MCF 10A (cell line): ENCODE results near the gene PRRX1. TPM values are rescaled to one million over a fixed set of nuclear protein-coding genes. Genes with fewer than 3 reads are reported as not detected.

Source experiments
- BruUV-seq: library from RNA; stranded (reverse); fragments of 400-500 nt; replicated peaks from 2 replicates; lab custom pipeline; 2021; lab: Mats Ljungman, UMichigan
- CTCF ChIA-PET: fragments of 300-600 bp; sonication (Branson Sonifier 250); formaldehyde crosslinking; extraction: SDS; loops from one replicate; lab custom pipeline; 2021; ENCODE audit warnings: antibody characterized with exemption, inconsistent platforms; lab: Yijun Ruan, JAX
- POLR2A ChIA-PET: fragments of 300-600, 350-650 bp; sonication (Branson Sonifier 250); formaldehyde crosslinking; extraction: SDS; loops from one replicate; lab custom pipeline; 2020; ENCODE audit warnings: antibody characterized with exemption, inconsistent platforms; lab: Yijun Ruan, JAX
- DNase-seq: peaks from one replicate; pipeline ENCODE4 v3.0.0-alpha.2; 2018; ENCODE audit not compliant: unreplicated experiment
- H3K27ac Mint-ChIP-seq: one replicate; pipeline ENCODE4 v1.8.0; 2022; ENCODE audit warnings: mild to moderate bottlenecking, low read depth, mixed read lengths; ENCODE audit not compliant: unreplicated experiment
- H3K27me3 Mint-ChIP-seq: one replicate; pipeline ENCODE4 v1.8.0; 2022; ENCODE audit warnings: mixed read lengths; ENCODE audit not compliant: insufficient read depth, unreplicated experiment
- H3K36me3 Mint-ChIP-seq: one replicate; pipeline ENCODE4 v1.8.0; 2022; ENCODE audit warnings: mild to moderate bottlenecking, moderate library complexity, mixed read lengths; ENCODE audit not compliant: insufficient read depth, unreplicated experiment
- H3K4me1 Mint-ChIP-seq: one replicate; pipeline ENCODE4 v1.8.0; 2022; ENCODE audit warnings: mixed read lengths; ENCODE audit not compliant: insufficient read depth, unreplicated experiment
- H3K4me3 Mint-ChIP-seq: one replicate; pipeline ENCODE4 v1.8.0; 2022; ENCODE audit warnings: mild to moderate bottlenecking, moderate library complexity, mixed read lengths; ENCODE audit not compliant: unreplicated experiment
- H3K9me3 Mint-ChIP-seq: one replicate; pipeline ENCODE4 v1.8.0; 2022; ENCODE audit warnings: mixed read lengths; ENCODE audit not compliant: unreplicated experiment
- intact Hi-C: fragments of 100-400 bp; cut with micrococcal nuclease; formaldehyde crosslinking; loops from 2 replicates; pipeline ENCODE4 v1.14.1; 2022
- total RNA-seq: library from RNA; stranded (reverse); gene quantifications from 2 replicates; pipeline ENCODE4 v1.2.3, GENCODE V29; 2022
- TF ChIP-seq, protein P1 (sequence below): fragments of 200-600 bp; IDR thresholded peaks from one replicate; pipeline ENCODE4 v1.8.0; 2022; ENCODE audit warnings: antibody characterized with exemption, mild to moderate bottlenecking; ENCODE audit not compliant: unreplicated experiment

Gene PRRX1
- total RNA-seq, 1 experiment from 2014 or later, result not detected

DNA sequence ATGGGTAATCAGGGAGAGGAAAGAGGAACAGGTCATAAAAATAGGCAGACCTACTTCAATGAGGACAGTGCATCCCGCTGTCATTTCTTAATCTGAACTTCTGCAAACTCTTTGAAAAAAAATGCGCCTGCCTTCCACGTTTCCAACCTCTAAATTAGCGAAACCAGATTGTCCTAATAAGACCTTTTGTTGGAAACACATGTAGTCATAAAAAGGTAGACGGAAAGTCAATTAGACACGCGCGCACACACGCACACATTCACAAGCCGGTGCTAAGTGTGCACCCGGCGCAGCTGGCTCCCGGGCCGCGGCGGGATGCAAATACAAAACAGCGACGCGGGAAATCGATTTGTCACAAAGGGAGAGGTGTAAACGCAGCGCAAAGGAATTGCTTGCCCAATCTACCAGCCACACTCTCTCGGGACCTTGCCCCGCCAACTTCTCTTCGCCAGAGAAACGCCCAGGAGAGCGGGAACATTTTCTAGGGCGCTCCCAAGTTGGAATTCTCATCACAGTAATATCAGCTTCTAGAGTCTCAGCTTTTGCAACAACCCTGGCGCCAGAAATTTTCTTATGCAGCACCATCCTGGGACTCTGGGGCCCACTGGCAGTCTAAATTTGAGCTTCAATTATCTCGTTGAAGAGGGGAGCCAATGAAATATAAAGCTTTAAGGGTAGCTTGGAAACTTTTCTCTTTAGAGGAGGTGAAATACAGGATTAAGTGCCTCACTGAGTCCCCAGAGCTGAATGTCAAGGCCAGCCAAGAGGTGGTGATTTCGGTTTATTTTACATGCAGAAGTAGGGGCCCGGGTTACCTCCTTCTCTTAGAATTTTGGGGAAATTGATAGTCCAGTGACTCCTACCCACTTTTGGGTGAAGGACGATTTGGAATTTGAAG is 4.5 kb downstream of the PRRX1 start:
- BruUV-seq, result no TSS peak
- Mint-ChIP-seq H3K9me3 (no peaks in the 10 kb centered on the region), H3K4me1 (peaks cover 4% of the 10 kb centered on the region), H3K27ac (no peak overlapping the region), H3K4me3 (no peak overlapping the region), H3K27me3 (peaks cover 14% of the 10 kb centered on the region), H3K36me3 (no peaks in the 10 kb centered on the region)
- TF ChIP-seq, protein P1, sequence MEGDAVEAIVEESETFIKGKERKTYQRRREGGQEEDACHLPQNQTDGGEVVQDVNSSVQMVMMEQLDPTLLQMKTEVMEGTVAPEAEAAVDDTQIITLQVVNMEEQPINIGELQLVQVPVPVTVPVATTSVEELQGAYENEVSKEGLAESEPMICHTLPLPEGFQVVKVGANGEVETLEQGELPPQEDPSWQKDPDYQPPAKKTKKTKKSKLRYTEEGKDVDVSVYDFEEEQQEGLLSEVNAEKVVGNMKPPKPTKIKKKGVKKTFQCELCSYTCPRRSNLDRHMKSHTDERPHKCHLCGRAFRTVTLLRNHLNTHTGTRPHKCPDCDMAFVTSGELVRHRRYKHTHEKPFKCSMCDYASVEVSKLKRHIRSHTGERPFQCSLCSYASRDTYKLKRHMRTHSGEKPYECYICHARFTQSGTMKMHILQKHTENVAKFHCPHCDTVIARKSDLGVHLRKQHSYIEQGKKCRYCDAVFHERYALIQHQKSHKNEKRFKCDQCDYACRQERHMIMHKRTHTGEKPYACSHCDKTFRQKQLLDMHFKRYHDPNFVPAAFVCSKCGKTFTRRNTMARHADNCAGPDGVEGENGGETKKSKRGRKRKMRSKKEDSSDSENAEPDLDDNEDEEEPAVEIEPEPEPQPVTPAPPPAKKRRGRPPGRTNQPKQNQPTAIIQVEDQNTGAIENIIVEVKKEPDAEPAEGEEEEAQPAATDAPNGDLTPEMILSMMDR, result no peak
- ChIA-PET POLR2A (no interaction called here), CTCF (no interaction called here)
- DNase-seq, result no peak
- intact Hi-C loops, result no loop called here

DNA sequence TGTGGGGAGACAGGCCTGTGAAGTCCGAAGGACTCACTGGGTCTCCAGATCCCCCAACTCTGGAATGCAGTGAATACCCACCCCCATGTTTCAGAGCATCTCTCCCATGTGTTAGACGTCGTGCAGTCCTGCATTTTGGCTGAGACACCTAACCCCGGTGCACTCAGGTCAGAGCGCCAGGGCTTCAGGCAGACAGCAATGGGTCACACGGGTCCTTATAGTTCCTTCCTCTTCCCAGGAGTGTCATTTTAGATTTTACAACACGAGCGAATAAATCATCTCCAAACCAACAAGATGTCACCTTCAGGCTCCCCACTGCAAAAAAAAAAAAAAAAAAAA is 5.1 kb downstream of the PRRX1 start:
- POLR2A ChIA-PET, result no interaction called here
- Mint-ChIP-seq H3K4me3 (no peak overlapping the region), H3K27ac (no peak overlapping the region), H3K36me3 (no peaks in the 10 kb centered on the region), H3K27me3 (peaks cover 8% of the 10 kb centered on the region), H3K4me1 (no peaks in the 10 kb centered on the region), H3K9me3 (no peaks in the 10 kb centered on the region)
- intact Hi-C loops, result no loop called here
- CTCF ChIA-PET, result no interaction called here
- no peak for DNase-seq
- no TSS peak for BruUV-seq
- TF ChIP-seq, protein P1, result no peak

DNA sequence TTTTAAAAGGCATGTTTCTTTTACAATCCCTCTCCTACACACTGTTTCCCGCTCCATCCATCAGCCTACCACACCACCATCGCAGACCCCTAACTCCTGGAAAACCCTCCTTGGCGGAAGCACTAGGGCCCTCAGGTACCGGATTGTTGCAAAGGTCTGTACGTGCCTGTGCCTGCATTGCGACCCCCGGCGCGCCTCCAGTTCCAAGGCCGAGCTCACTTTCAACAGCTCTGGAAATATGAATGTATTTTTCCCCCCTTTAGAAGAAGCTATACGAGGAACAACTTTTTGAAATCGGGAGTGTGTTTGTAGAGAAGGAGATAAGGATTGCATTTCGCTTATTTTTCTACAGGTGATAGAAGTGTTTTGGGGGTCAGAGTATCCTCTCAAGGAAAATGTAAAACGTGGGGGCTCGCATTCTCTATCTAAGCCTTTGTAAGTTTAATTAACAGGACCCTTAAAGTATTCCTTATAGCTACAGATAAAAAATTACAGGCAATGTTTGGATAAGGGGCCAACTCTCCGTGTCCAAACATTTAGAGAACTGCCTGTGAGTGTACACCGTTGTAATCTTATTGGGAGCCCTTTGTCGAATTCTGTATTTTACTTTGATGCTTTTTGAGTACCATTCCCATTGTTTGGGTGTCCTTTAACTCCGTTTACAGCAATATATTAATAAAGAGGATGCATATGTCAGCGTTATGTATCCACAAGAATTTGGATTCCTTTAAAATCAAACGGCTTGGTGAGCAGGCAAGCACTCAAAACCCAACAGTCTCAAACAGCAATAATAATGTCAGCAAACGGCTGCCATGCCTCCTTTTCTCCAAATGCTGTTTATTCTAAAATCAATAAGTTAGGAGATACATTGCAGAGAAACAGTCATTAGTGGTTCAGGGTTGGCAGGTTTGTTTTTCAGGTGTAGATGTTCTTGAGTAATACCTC is 5.9 kb downstream of the PRRX1 start:
- no peak for DNase-seq
- Mint-ChIP-seq H3K36me3 (no peaks in the 10 kb centered on the region), H3K9me3 (no peaks in the 10 kb centered on the region), H3K4me1 (no peaks in the 10 kb centered on the region), H3K4me3 (no peak overlapping the region), H3K27me3 (peaks cover under 1% of the 10 kb centered on the region), H3K27ac (no peak overlapping the region)
- intact Hi-C loops, result no loop called here
- CTCF ChIA-PET, result interaction anchor here (0.7 kb wide), 1 partner anchor 77 kb away, joined by 3 read pairs; no protein-coding TSS in a partner anchor
- POLR2A ChIA-PET, result no interaction called here
- no TSS peak for BruUV-seq
- TF ChIP-seq, protein P1, result no peak
